GM18508 (cell line): ENCODE measurements around the gene RTP1.
"Not testable (repeated sequence)": the region's sequence is repeated elsewhere in the genome, so short reads cannot be mapped to it uniquely, and the experiment has no call there.

Experiments
- ATAC-seq: cut with Tn5 transposase; IDR thresholded peaks from one replicate; pipeline ENCODE4 v1.9.1; 2021; ENCODE audit warnings: moderate number of reproducible peaks; ENCODE audit not compliant: insufficient read depth, unreplicated experiment

RTP1 gene

DNA sequence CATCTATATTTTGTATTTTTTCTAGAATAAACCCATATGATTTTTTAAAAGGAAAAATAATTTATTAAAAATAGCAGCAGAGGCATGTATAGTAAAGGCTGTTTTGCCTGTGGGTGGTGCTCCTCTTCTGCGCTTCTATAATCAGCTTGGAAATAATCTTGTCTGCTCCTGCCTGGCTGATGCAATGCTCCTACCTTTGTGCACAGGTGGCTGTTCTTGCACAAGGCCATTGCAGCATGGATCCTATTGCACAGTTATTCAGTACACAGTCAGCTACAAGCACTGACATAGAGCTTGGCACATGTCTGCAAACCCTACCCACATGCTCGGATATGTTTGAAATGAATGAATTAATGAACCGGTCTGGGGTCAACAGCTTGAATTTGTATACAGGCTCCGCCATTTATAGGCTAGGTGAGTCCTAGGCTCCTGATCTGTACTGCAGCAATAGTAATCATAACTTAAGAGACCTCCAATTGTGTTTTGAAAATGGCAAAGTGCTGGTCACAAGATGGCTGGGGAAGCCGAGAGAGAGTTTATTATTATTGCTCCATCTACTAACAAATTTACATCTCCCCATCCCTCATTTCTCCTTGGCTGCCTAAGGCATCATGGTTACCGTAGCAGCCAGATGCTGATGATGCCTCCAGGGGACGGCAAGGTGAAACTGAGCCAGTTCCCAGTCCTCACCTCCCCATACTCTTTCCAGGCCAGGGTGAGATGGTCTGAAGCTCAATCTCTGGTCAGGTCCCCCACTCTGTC lies 532 bp upstream of the RTP1 start:
- ATAC-seq, result no peak

DNA sequence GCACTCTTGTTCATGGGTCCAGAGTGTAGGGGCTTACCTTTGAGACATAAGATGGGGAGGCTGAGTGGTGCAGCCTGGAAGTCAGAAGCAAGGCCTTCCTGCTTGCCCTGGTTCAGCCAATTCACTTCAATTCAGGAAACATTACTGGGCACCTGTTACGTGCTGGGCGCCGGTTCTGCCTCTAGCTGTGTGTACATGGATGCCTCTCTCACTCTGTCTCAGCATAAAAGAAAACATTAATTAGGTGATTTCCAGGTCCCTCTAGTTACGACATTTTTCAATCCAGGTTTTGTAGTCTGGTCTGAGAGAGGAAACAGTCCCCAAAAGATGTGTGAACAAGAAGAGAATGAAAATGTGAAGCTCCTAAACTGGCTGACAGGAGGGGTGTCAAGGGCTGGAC lies 1.2 kb downstream of the RTP1 start:
- no peak for ATAC-seq

DNA sequence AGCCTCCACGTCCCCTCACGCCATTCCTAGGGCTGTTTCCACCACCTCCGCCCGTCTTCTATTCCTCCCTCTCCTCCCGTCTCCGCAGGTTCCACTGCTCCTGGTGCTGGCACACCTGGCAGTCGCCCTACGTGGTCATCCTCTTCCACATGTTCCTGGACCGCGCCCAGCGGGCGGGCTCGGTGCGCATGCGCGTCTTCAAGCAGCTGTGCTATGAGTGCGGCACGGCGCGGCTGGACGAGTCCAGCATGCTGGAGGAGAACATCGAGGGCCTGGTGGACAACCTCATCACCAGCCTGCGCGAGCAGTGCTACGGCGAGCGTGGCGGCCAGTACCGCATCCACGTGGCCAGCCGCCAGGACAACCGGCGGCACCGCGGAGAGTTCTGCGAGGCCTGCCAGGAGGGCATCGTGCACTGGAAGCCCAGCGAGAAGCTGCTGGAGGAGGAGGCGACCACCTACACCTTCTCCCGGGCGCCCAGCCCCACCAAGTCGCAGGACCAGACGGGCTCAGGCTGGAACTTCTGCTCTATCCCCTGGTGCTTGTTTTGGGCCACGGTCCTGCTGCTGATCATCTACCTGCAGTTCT lies 2.3 kb downstream of the RTP1 start:
- ATAC-seq, result not testable (repeated sequence)

DNA sequence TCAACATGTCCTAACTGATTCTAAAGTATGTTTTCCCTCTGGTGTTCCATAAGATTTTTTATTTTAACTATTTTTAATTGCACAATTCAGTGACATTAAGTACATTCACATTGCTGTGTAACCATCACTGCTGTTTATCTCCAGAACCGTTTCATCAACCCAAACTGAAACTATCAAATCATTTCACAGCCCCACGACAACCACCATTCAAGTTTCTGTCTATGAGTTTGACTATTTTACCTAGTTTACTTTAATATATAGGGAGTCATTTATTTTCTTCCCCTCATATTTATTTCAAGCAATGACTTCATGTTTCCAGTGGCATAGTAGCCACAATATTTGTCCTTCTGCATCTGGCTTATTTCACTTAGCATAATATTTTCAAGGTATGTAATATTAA lies 8.4 kb downstream of the RTP1 start:
- no peak for ATAC-seq

DNA sequence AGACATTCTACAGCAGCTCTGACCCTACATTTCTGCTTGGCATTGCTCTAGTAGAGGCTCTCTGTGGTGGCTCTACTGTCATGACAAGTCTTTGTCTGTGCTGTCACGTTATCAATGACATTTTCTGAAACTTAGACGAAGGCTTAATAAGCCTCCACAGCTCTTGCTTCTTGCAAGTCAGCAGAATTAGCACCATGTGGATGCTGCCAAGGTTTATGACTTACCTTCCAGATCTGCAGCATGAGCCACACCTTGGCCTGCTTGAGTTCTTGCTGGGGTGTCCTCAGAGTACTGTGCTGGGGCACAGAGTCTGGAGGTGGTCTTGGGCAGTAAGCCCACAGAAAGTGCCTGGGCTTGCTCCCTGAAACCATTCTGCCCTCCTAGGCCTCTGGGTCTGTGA lies 9.8 kb downstream of the RTP1 start:
- no peak for ATAC-seq

DNA sequence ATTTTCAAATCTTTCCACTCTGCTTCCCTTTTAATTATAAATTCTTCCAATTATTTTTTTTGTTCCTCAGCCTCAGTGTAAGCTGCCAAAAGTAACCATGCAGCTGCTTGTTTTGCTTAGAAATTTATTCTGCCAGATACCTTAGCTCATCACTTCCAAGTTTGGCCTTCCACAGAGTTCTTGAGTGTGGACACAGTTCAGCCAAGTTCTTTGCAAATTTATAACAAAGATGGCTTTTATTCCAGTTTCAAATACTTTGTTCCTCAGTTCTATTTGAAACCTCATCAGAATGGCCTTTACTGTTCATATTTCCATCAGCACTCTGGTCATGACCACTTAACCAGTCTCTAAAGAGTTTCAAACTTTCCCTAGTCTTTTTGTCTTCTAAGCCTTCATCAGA lies 10.3 kb downstream of the RTP1 start:
- ATAC-seq, result no peak

DNA sequence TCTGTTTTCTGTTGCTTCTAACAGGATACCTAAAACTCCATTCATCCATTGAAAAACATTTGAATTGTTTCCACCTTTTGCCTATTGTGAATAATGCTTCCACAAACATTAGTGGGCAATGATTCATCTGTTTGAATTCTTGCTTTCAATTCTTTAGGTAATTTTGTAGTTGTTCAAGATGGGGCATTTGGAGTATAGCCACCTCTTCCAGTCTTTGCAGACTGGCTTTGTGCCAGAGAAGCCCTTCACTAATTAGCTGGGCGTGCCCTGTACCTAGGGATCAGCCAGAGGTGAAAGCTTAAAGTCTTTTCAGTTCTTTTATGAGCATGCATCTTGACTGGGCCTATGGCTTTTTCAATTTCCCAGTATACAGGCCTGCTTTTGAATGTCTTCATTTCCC lies 10.9 kb downstream of the RTP1 start:
- no peak for ATAC-seq

DNA sequence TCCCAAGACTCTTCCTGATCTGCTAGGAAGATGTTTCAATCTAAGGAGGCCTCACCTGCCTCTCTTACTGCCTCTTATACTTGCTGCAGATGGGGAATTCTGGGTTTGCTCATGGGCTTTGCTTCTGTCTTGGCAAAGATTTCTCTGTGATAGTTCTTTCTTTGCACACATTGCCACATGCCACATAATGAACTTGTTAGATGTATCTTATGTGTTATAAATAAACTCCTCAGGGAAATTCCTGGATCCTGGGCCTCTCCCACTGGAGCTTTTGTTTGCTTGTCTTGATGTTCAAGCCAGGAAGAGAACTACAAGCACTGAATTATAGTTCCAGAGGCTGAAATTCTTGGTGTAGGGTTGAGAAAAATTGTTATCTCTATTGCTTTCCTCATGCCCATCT lies 12.2 kb downstream of the RTP1 start:
- no peak for ATAC-seq

DNA sequence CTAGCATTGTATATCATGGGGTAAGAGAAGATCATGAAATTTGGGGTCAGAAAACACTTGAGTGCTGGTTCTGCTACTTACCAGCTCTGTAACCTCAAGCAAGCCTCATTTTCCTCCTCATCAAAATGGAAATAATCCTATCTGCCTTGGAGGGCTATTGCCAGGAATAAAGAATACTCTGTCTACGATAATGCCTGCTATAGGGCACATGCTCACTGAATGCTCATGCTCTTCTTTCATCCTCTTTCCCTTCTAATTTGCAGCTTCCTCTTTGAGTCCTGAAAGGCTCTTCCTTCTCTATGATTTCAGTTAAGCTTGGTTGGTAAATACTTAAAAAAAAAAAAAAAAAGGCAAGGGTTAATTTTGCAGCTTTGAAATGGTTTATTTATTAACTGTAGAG lies 12.8 kb downstream of the RTP1 start:
- ATAC-seq, result no peak

DNA sequence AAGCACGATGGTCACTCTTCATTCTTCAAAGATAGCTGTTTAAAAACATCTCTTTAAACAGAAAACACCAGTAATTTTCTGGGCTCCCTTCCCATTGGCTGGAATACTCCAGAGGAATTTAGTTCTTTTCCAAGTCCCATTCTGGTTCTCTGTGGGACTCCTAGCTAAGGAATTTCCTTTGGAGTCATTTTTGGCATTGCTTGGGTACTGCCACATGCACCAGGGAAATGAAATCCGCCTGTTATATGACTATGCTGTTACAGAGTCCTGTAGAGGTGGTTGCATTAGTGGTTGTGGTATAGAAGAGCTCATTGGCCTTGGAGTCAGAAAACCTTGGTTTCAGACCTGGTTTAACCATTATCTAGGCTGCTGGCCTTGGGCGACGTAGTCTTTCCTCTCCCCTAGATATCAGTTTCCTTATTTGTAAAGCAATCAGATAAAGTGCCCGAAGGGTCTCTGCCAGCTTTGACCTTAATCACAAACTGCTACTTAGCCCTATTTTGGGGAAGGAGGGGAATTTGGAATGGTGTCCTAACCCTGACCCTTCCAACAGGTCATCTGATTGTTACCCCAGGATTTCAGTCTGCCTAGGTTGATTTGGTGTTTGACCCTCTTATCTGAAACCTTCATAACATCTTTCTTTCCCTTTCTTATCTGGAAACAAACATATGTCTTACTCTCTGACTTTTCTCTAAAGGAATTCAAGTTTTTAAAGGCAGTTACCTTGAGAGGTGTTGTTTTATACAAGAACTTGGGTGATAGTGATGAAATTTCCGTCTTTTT lies 13.4 kb downstream of the RTP1 start:
- peak; percentile 96 for ATAC-seq

DNA sequence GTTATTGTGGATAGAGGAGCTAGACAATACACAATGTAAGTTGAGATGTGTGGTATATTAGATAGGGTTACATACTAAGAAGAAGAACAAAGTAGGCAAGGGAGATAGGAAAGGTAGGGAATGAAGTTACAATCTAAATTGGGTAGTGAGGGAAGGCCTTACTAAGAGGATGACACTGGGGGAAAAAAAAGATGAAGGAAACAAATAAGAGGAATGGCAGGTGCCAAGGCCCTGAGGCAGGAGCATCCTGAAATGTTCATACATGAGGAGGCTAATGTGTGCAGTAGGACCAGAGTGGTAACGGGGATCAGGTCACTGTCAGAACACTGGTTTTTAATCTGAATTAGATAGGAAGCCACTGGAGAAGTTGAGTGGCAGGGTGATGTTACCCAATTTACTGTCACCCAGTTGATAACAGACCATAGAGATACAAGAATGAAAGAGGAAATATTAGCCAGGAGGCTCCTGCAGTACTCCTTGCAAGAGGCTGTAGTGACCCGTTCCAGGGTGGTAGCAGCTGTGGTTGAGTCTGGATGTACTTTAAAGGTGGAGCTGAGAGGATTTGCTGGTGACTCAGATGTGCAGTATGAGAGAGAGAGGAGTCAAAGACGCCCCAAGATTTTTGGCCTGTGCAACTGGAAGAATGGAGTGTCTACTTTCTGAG lies 14.4 kb downstream of the RTP1 start:
- no peak for ATAC-seq

DNA sequence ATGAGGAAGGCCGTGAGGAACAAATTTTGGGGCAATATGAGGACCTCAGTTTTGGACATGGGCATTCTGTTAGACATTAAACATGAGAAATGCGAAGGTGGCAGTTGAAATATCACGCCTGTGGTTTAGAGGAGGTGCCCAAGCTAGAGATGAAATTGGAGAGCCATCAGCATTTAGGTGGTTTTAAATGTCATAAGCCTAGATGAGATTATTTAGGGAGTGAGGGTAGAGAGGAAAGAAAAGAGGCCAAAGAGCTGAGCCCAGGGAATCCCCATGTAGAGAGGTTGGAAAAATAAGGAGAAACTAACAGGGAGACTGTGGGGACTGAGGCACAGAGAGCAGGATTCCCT lies 14.9 kb downstream of the RTP1 start:
- no peak for ATAC-seq

DNA sequence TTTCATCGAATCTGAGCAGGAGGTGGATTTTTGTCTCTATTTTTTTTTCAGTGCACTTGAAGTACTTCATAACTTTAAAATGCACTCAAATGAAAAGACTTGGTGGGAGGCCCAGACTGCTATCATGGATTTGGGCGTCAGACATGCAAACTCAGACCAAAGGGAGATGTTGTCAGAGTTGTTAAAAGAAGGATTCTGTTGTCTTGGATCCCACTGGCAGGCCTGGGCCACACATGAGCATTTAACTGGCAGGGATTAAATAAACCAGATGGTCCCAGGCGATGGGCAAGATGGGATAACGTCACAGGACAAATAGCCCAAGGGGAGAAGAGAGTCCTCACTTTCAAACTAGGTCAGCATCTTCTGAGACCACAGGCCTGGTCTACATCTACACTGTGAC lies 15.4 kb downstream of the RTP1 start:
- ATAC-seq, result no peak

DNA sequence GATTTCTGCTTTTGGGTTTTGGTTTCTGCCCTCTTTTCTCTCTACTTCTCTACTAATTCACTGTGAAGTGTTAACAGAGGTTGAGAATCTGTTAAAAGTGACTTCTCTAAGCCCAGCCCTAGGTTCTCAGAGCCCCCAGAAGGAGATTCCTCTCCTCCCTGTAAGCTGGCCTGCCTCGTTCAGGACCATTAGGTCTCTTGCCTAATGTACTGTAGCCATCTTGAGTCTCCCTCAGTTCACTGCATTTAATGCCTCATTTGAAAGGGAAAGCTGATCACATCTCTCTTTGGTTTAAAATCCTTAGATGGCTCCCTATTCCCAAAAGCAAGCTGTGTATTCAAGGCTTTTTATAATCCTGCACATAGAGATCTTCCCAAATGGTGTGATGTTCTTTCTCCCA lies 16.3 kb downstream of the RTP1 start:
- ATAC-seq, result no peak

DNA sequence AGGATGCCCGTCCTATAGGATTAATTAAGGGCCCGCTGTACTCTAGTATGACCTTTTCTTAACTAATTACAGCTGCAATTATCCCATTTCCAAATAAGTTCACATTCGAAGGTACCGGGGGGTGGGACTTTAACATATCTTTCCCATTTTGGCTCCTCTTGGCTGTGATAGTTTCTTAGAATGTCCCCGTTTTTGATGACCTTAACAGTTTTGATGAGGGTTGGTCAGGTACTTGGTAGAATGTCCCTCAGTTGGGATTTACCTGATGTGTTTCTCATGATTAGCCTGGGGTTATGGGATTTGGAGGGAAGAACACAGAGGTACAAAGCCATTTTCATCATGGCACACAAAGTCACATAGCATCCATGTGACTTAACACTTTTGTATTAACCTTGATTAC lies 18.2 kb downstream of the RTP1 start:
- no peak for ATAC-seq

DNA sequence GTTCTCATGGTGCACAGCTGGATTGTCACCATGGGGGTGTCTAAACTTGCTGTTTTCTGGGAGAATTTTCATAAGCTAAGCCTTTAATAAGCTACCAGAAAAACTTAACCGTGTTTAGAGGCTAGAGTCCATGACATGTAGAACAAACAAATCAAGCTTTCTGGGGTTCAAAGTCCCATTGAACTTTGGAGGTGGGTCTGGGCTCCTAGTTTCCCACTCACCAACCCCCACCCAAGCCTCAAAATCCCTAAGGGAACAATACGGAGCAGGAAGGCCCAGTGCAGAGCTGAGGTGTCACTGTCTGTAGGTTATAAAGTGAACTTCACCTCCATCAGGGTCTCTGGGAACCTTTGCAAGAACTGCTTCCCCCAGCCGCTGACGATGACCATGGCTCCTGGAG lies 25.5 kb downstream of the RTP1 start:
- ATAC-seq, result no peak

DNA sequence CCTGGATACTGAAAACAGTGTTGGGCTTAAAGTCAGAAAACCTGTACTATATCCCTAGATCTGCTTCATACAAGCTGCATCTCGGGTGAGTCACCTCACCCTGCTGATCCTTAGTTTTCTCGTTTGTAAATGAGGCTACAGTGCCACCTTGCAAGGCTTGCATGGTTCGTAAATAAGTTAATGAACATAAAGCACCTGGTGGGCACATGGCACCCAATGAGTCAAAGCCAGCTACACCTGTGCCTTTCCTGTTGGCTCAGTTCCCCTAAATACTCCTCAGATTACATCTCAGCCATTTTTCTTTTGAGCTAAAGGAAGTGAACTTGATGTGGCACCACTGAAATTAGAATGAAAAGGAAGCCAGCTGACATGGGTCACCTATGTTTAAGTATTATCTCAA lies 26.5 kb downstream of the RTP1 start:
- ATAC-seq, result no peak

DNA sequence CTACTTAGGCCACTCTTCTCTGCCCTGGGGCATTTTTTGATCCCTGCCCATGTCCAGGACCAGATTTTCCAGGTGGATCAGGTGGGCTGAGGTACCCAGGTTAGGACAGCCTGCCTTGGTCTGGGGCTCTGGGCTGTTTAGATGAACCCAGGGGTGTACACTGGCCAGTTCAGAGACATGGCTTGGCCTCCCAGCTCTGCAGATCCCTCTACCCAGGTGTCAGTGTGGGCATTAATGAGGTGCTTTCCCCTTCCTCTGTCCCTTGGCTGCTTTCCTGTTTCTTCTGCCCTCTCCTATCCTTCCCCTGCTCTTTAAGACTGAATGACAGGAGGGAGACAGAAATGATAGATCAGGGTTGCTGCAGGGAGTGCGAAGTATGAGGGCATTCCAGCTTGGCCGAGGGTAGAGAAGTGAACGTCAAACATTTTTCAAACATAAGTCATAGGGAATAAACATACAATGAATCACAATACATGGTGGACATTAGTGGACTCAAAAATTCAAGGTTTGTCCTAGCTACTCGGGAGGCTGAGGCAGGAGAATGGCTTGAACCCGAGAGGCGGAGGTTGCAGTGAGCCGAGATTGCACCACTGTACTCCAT lies 30.5 kb downstream of the RTP1 start:
- ATAC-seq, result no peak

DNA sequence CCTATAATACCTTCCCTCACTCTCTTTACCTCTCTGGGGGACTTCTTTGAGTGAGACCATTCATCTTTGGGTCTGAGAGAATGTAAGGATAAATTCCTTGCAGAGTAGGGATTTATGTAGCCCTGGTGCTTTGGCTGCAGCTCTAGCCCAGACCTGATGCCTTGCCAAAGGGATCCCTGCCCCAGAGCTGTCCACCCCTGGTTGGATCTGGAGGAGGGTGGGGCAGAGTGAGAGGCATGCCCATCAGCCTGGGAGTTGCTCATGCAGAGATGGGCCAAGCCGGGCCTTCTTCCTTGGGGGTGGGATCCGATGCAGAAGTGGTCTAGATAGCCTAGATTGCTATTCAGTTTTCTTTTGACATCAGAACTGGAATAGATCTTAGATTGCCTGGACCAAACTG lies 31.5 kb downstream of the RTP1 start:
- ATAC-seq, result no peak

DNA sequence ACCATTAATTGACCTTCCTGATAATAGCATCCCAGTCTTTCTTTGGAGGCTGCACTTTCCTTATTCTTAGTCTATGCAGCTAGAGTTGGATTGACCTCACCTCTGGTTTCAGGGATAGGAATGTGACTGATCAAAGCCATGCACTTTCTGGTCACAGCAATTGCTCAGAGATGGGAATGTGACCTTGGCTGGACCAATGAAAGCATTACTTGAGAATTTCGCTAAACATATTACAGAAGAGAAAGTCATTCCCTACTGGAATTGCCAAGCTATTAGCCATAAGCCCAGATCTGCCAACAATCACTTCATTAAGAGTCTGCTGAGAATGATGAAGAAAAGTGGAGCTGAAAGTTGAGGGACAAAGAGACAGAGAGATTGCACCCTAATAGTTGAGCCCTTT lies 32.7 kb downstream of the RTP1 start:
- ATAC-seq, result no peak

DNA sequence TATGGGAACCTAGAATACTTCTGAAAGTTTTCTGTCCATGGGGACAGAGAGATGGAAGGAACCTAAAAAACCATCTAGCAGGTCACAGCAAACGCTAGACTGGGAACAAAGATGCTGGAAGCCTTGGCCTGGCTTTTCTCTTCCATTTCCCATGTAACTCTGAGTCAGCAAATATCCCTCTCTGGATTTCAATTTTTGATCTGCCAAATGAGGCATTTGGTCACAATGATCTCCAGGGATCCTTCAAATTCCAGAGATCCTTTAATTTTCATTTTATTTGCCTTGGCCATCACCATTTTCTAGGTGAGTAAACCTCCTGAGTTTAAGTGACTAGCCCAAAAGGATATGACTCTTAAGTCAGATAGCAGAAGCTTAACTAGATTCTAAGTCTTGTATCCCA lies 39.7 kb downstream of the RTP1 start:
- ATAC-seq, result no peak
